H9 (cell line): ENCODE measurements around the gene PAX8. TPM values are rescaled to one million over a fixed set of nuclear protein-coding genes. Genes with fewer than 3 reads are reported as not detected.
"Not testable (repeated sequence)": the region's sequence is repeated elsewhere in the genome, so short reads cannot be mapped to it uniquely, and the experiment has no call there.

Experiments used
- DNase-seq: peaks from one replicate; pipeline ENCODE4 v3.0.0-alpha.2; 2017
- H2AFZ ChIP-seq: one replicate; pipeline ENCODE4 v1.6.1; 2013; ENCODE audit warnings: mild to moderate bottlenecking, low read length, control low read depth, moderate library complexity
- H2AK5ac ChIP-seq: 2 replicates; pipeline ENCODE4 v1.6.1; 2013; ENCODE audit warnings: low read length, control low read depth, mixed read lengths; ENCODE audit not compliant: insufficient read length
- H2BK120ac ChIP-seq: one replicate; pipeline ENCODE4 v1.6.1; 2013; ENCODE audit warnings: low read depth, mild to moderate bottlenecking, low read length, control low read depth, inconsistent platforms; ENCODE audit not compliant: poor library complexity, severe bottlenecking
- H2BK12ac ChIP-seq: 2 replicates; pipeline ENCODE4 v1.6.1; 2013; ENCODE audit warnings: low read length, control low read depth, mixed read lengths, low read depth; ENCODE audit not compliant: insufficient read length
- H2BK15ac ChIP-seq: 2 replicates; pipeline ENCODE4 v1.6.1; 2013; ENCODE audit warnings: low read depth, low read length, control low read depth
- H2BK20ac ChIP-seq: one replicate; pipeline ENCODE4 v1.6.1; 2013; ENCODE audit warnings: low read depth, mild to moderate bottlenecking, low read length, control low read depth, inconsistent platforms; ENCODE audit not compliant: poor library complexity, severe bottlenecking
- H2BK5ac ChIP-seq: 2 replicates; pipeline ENCODE4 v1.6.1; 2013; ENCODE audit warnings: low read length, control low read depth, mixed read lengths; ENCODE audit not compliant: insufficient read length
- H3K14ac ChIP-seq: 2 replicates; pipeline ENCODE4 v1.6.1; 2013; ENCODE audit warnings: low read length, control low read depth; ENCODE audit not compliant: insufficient read depth
- H3K18ac ChIP-seq: 2 replicates; pipeline ENCODE4 v1.6.1; 2013; ENCODE audit warnings: low read depth, mild to moderate bottlenecking, mixed read lengths, low read length, control low read depth; ENCODE audit not compliant: insufficient read length
- H3K23ac ChIP-seq: 2 replicates; pipeline ENCODE4 v1.6.1; 2013; ENCODE audit warnings: low read length, control low read depth, mixed read lengths, low read depth; ENCODE audit not compliant: insufficient read length
- H3K23me2 ChIP-seq: 2 replicates; pipeline ENCODE4 v1.6.1; 2013; ENCODE audit warnings: low read depth, mild to moderate bottlenecking, mixed read lengths, low read length, control low read depth; ENCODE audit not compliant: insufficient read length, poor library complexity, severe bottlenecking
- H3K27ac ChIP-seq: 2 replicates; pipeline ENCODE4 v1.5.1; 2013; ENCODE audit warnings: low read length, control low read depth, mixed read lengths, low read depth; ENCODE audit not compliant: insufficient read length
- H3K27me3 ChIP-seq: 2 replicates; pipeline ENCODE4 v1.6.1; 2013; ENCODE audit warnings: low read length, control low read depth, inconsistent platforms; ENCODE audit not compliant: insufficient read depth
- H3K4ac ChIP-seq: 2 replicates; pipeline ENCODE4 v1.6.1; 2013; ENCODE audit warnings: low read depth, mild to moderate bottlenecking, control low read depth, inconsistent platforms, low read length, moderate library complexity
- H3K4me1 ChIP-seq: 2 replicates; pipeline ENCODE4 v1.6.1; 2013; ENCODE audit warnings: low read length, control low read depth, inconsistent platforms; ENCODE audit not compliant: insufficient read depth
- H3K4me2 ChIP-seq: 2 replicates; pipeline ENCODE4 v1.6.1; 2013; ENCODE audit warnings: low read length, control low read depth, mixed read lengths; ENCODE audit not compliant: insufficient read length, insufficient read depth
- H3K56ac ChIP-seq: 2 replicates; pipeline ENCODE4 v1.6.1; 2013; ENCODE audit warnings: low read depth, mild to moderate bottlenecking, mixed read lengths, low read length, control low read depth; ENCODE audit not compliant: insufficient read length
- H3K79me1 ChIP-seq: 2 replicates; pipeline ENCODE4 v1.6.1; 2013; ENCODE audit warnings: low read depth, mild to moderate bottlenecking, moderate library complexity, low read length, control low read depth, inconsistent platforms; ENCODE audit not compliant: insufficient read depth, poor library complexity, severe bottlenecking
- H3K79me2 ChIP-seq: 2 replicates; pipeline ENCODE4 v1.6.1; 2013; ENCODE audit warnings: low read length, control low read depth, inconsistent platforms; ENCODE audit not compliant: insufficient read depth
- H3K9ac ChIP-seq: 2 replicates; pipeline ENCODE4 v1.6.1; 2013; ENCODE audit warnings: low read length, control low read depth, mixed read lengths; ENCODE audit not compliant: insufficient read length; ENCODE audit errors: extremely low read depth
- H3K9me3 ChIP-seq: one replicate; pipeline ENCODE4 v1.6.1; 2013; ENCODE audit warnings: low read depth, low read length, inconsistent platforms; ENCODE audit not compliant: control insufficient read depth
- H3T11ph ChIP-seq: one replicate; pipeline ENCODE4 v1.6.1; 2013; ENCODE audit warnings: mild to moderate bottlenecking, low read length, control low read depth, inconsistent platforms
- H4K20me1 ChIP-seq: one replicate; pipeline ENCODE4 v1.6.1; 2013; ENCODE audit not compliant: control insufficient read depth, insufficient read length, insufficient read depth
- H4K5ac ChIP-seq: 2 replicates; pipeline ENCODE4 v1.6.1; 2013; ENCODE audit warnings: low read depth, mild to moderate bottlenecking, mixed read lengths, low read length, control low read depth; ENCODE audit not compliant: insufficient read length
- H4K8ac ChIP-seq: replicated peaks from 2 replicates; pipeline ENCODE4 v1.6.1; 2013; ENCODE audit warnings: low read length, control low read depth, mixed read lengths, low read depth; ENCODE audit not compliant: insufficient read length
- H4K91ac ChIP-seq: 2 replicates; pipeline ENCODE4 v1.6.1; 2013; ENCODE audit warnings: low read depth, mild to moderate bottlenecking, moderate library complexity, mixed read lengths, low read length, control low read depth; ENCODE audit not compliant: insufficient read length
- H3K27ac Mint-ChIP-seq, 3 experiments: 2 replicates in 2 of 3; 3 replicates in 1 of 3; pipeline ENCODE4 v1.8.0; 2020 to 2021; ENCODE audit warnings: mixed read lengths in 3 of 3, mild to moderate bottlenecking in 1 of 3, moderate library complexity in 1 of 3
- H3K27me3 Mint-ChIP-seq: 2 replicates; pipeline ENCODE4 v1.8.0; 2021; ENCODE audit warnings: low read depth, mild to moderate bottlenecking, moderate library complexity, mixed read lengths
- H3K36me3 Mint-ChIP-seq, 3 experiments: 2 replicates in 2 of 3; 3 replicates in 1 of 3; pipeline ENCODE4 v1.8.0; 2020 to 2021; ENCODE audit warnings: low read depth in 3 of 3, mixed read lengths in 3 of 3; ENCODE audit not compliant: insufficient read depth in 1 of 3
- H3K4me1 Mint-ChIP-seq, 2 experiments: 2 replicates each; pipeline ENCODE4 v1.8.0; 2020; ENCODE audit warnings: mixed read lengths in 2 of 2
- H3K4me3 Mint-ChIP-seq, 2 experiments: 2 replicates in 1 of 2; 3 replicates in 1 of 2; pipeline ENCODE4 v1.8.0; 2020 to 2021; ENCODE audit warnings: mild to moderate bottlenecking in 2 of 2, mixed read lengths in 2 of 2, moderate library complexity in 1 of 2
- H3K9me3 Mint-ChIP-seq, 2 experiments: 2 replicates in 1 of 2; 3 replicates in 1 of 2; pipeline ENCODE4 v1.8.0; 2020; ENCODE audit warnings: mild to moderate bottlenecking in 2 of 2, mixed read lengths in 2 of 2, moderate library complexity in 1 of 2
- WGBS: extraction: QIAGEN DNeasy Blood & Tissue Kit; methylation state at CpG from one replicate; pipeline ENCODE4 v1.1.7; 2013; ENCODE audit warnings: missing lambda C conversion rate, low lambda C conversion rate, mixed read lengths; ENCODE audit not compliant: insufficient read length; ENCODE audit errors: extremely low coverage; 5-methylcytosine and 5-hydroxymethylcytosine counted together
- total RNA-seq: library from RNA; stranded (reverse); gene quantifications from 2 replicates; pipeline ENCODE4 v1.2.1, GENCODE V29; 2021
- TF ChIP-seq, protein P1 (sequence below): fragments of 200-600 bp; sonication (generic); conservative IDR thresholded peaks from 3 replicates; pipeline ENCODE4 v1.8.0; 2021; ENCODE audit warnings: antibody characterized with exemption, mild to moderate bottlenecking

The PAX8 gene
- total RNA-seq, 1 experiment from 2014 or later = not detected

DNA sequence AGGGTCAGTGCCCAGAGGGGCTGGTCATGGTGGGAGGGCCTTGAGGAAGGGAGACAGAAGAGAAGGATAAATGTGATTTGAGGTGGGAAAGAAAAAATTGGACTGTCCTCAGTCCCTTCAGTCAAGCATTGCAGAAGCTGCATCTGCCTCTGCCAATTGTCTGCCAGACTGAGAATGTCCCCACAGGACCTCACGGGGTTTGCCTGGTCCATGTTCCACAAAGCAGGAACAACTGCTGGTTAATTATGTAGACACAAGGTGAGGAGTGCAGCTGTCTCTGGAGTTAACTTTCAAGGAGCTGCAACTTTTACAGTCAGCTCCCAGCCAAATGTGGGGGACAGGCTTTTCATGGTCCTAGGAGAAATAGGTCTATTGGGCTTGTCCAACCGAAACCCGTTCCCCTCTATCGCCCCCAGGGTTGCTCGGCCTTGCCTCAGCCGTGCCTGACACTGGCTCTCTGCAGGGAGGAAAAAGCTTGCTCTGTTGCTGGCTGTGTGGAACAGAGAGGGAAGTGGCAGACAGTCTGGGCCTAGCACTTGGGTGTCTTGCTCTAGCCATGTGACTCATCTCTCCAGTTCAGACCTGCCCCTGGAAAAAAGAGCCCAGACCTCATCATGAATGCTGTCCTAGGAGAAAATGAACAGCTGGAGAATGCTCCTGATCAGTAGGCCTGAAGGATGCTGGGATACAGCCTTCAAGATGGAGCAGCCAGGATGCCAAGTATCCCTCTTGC is 31.1 kb upstream of the PAX8 start:
- H3K79me1 ChIP-seq = no peaks in the 10 kb centered on the region
- Mint-ChIP-seq H3K4me1 (peaks cover 13% of the 10 kb centered on the region in 2 experiments), H3K27ac (no peak overlapping the region), H3K36me3 (no peaks in the 10 kb centered on the region), H3K4me3 (no peak overlapping the region), H3K9me3 (no peaks in the 10 kb centered on the region), H3K27me3 (peaks cover 30% of the 10 kb centered on the region)
- H3K14ac ChIP-seq = no peak overlapping the region
- no peak overlapping the region for H3K56ac ChIP-seq
- no peak overlapping the region for H2AFZ ChIP-seq
- TF ChIP-seq, protein P1, sequence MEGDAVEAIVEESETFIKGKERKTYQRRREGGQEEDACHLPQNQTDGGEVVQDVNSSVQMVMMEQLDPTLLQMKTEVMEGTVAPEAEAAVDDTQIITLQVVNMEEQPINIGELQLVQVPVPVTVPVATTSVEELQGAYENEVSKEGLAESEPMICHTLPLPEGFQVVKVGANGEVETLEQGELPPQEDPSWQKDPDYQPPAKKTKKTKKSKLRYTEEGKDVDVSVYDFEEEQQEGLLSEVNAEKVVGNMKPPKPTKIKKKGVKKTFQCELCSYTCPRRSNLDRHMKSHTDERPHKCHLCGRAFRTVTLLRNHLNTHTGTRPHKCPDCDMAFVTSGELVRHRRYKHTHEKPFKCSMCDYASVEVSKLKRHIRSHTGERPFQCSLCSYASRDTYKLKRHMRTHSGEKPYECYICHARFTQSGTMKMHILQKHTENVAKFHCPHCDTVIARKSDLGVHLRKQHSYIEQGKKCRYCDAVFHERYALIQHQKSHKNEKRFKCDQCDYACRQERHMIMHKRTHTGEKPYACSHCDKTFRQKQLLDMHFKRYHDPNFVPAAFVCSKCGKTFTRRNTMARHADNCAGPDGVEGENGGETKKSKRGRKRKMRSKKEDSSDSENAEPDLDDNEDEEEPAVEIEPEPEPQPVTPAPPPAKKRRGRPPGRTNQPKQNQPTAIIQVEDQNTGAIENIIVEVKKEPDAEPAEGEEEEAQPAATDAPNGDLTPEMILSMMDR = no peak
- no peaks in the 10 kb centered on the region for H3K27me3 ChIP-seq
- H3K9me3 ChIP-seq = no peaks in the 10 kb centered on the region
- no peak overlapping the region for H3K18ac ChIP-seq
- H2BK5ac ChIP-seq = no peak overlapping the region
- H3K23ac ChIP-seq = no peak overlapping the region
- H3K9ac ChIP-seq = no peak overlapping the region
- H3K79me2 ChIP-seq = no peaks in the 10 kb centered on the region
- H2AK5ac ChIP-seq = no peak overlapping the region
- no peak overlapping the region for H4K91ac ChIP-seq
- no peak overlapping the region for H2BK20ac ChIP-seq
- H3K4me2 ChIP-seq = no peak overlapping the region
- H3K4ac ChIP-seq = no peak overlapping the region
- H4K20me1 ChIP-seq = no peaks in the 10 kb centered on the region
- no peak overlapping the region for H3T11ph ChIP-seq
- no peak overlapping the region for H4K5ac ChIP-seq
- H3K27ac ChIP-seq = no peak overlapping the region
- no peaks in the 10 kb centered on the region for H3K23me2 ChIP-seq
- H3K4me1 ChIP-seq = no peaks in the 10 kb centered on the region
- no peak overlapping the region for H4K8ac ChIP-seq
- no peak overlapping the region for H2BK12ac ChIP-seq
- H2BK15ac ChIP-seq = no peak overlapping the region
- DNase-seq = no peak
- no CpG with 5 or more reads among the region's 6 CpGs for WGBS
- H2BK120ac ChIP-seq = no peak overlapping the region

DNA sequence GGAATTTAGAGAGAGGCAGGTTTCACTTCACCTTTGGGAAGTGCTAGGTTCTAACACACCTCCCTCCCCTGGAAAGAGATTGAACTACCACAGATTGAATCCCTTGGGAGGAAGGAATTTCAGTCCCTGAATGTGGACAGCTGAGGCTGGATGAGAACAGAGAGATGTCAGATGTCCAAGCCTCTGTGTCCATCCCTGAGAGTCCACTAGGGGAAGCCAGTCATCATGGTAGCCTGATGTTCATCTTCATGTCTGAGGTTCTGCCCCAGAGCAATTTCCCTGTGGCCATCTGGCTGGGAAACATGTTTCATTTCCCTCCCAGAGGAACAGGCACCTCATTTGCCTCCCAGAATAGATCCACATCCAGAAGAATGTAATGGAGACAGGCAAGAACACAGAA is 30.1 kb upstream of the PAX8 start:
- H2BK15ac ChIP-seq, H3K9me3 Mint-ChIP-seq, H3K4me1 ChIP-seq, H4K8ac ChIP-seq, H4K91ac ChIP-seq, H3K4me2 ChIP-seq, H3K4me3 Mint-ChIP-seq, H2BK5ac ChIP-seq, H2BK120ac ChIP-seq, H3K18ac ChIP-seq, H4K20me1 ChIP-seq, H2BK20ac ChIP-seq, H3K23ac ChIP-seq, H3T11ph ChIP-seq, H3K14ac ChIP-seq, H3K23me2 ChIP-seq, H2AFZ ChIP-seq, H3K27ac Mint-ChIP-seq, H3K79me1 ChIP-seq, H3K27me3 ChIP-seq, H3K9me3 ChIP-seq, H3K9ac ChIP-seq, H3K79me2 ChIP-seq, H3K36me3 Mint-ChIP-seq, H2AK5ac ChIP-seq, H3K27ac ChIP-seq, H2BK12ac ChIP-seq, DNase-seq, H4K5ac ChIP-seq, H3K56ac ChIP-seq, H3K4ac ChIP-seq: not testable (repeated sequence)
- peaks cover 13% of the 10 kb centered on the region in 2 experiments for H3K4me1 Mint-ChIP-seq
- peaks cover 27% of the 10 kb centered on the region for H3K27me3 Mint-ChIP-seq
